Stomach (tissue), 9 donors: ENCODE data around the gene SLC25A6. TPM values are rescaled to one million over a fixed set of nuclear protein-coding genes. Genes with fewer than 3 reads are reported as not detected.
A peak's percentile ranks its signal among the peaks of the same experiment; 100 is the strongest.

Source experiments
- DNase-seq, 2 donors: peaks; one replicate each; pipeline versions ENCODE4 v3.0.0 to v3.0.0-alpha.2; 2013 to 2019
- H3K27ac ChIP-seq, 5 donors: fragments of 200-600 bp in 4 of 5; sonication (generic) in 4 of 5; one replicate each; pipeline ENCODE4 v1.5.1; 2013 to 2019; ENCODE audit warnings: mild to moderate bottlenecking in 1 of 5, moderate library complexity in 1 of 5
- H3K27me3 ChIP-seq, 3 donors: fragments of 200-600 bp; sonication (generic); one replicate each; pipeline ENCODE4 v1.5.1; 2017 to 2019; ENCODE audit warnings: mixed run types in 1 of 3
- H3K36me3 ChIP-seq, 4 donors: fragments of 200-600 bp; sonication (generic); 1 replicate in 3 of 4; 2 replicates in 1 of 4; pipeline ENCODE4 v1.5.1; 2016 to 2019
- H3K4me1 ChIP-seq, 4 donors: fragments of 200-600 bp; sonication (generic); one replicate each; pipeline ENCODE4 v1.5.1; 2016 to 2019
- H3K4me3 ChIP-seq, 4 donors: fragments of 200-600 bp; sonication (generic) in 3 of 4; one replicate each; pipeline ENCODE4 v1.5.1; 2016 to 2019; ENCODE audit warnings: mild to moderate bottlenecking in 1 of 4
- H3K9me3 ChIP-seq, 4 donors: fragments of 200-600 bp; sonication (generic); one replicate each; pipeline ENCODE4 v1.5.1; 2016 to 2019
- CTCF ChIP-seq, 7 experiments: fragments of 450-650 bp in 4 of 7; fragments of 200-600 bp in 3 of 7; sonication (generic) in 3 of 7; IDR thresholded peaks; one replicate each; pipeline ENCODE4 v1.5.1; 2016 to 2019; ENCODE audit warnings: antibody characterized with exemption in 7 of 7, control low read depth in 2 of 7, mild to moderate bottlenecking in 1 of 7
- EP300 ChIP-seq: sonication (generic); formaldehyde crosslinking; IDR thresholded peaks from one replicate; pipeline ENCODE4 v1.6.1; 2017; ENCODE audit warnings: antibody characterized with exemption
- POLR2A ChIP-seq, 4 donors: fragments of 450-650 bp; IDR thresholded peaks; one replicate each; pipeline ENCODE4 v1.6.1; 2016; ENCODE audit warnings: antibody characterized with exemption in 4 of 4, control low read depth in 2 of 4, mild to moderate bottlenecking in 1 of 4, moderate library complexity in 1 of 4
- POLR2AphosphoS5 ChIP-seq, 3 donors: sonication (generic); formaldehyde crosslinking; IDR thresholded peaks; one replicate each; pipeline ENCODE4 v1.6.1; 2016; ENCODE audit warnings: antibody characterized with exemption in 3 of 3
- WGBS, 5 donors: extraction: QIAGEN DNeasy Blood & Tissue Kit in 3 of 5; methylation state at CpG; one replicate each; pipeline versions ENCODE4 v1.1.5 to v1.1.7; 2013 to 2018; 5-methylcytosine and 5-hydroxymethylcytosine counted together
- intact Hi-C: fragments of 100-400 bp; cut with DNase I; formaldehyde crosslinking; loops from one replicate; pipeline ENCODE4 v1.15.1; 2023; ENCODE audit warnings: low total_unique reads
- polyA plus RNA-seq, 3 donors: library from polyadenylated mRNA; stranded (reverse); fragments of 200-250 nt; gene quantifications; one replicate each; pipeline ENCODE4 v1.2.3, GENCODE V29; 2013
- total RNA-seq, 5 donors: library from RNA; depleted of rRNA; stranded (reverse); fragments of >200 nt; gene quantifications; one replicate each; pipeline versions ENCODE4 v1.1.0 to v1.2.3, GENCODE V29; 2014 to 2016
- donor health status: healthy with polysubstance abuse.
- donor health status: Bipolar disorder and iron deficiency.
- donor health status: healthy.

SLC25A6 gene
- total and polyA plus RNA-seq, 8 donors = 119 to 707 (median 467) TPM

- Histone ChIP-seq H3K27ac (no peak overlapping the region), H3K4me1 (peaks cover 25 to 43% (median 32%) of the 10 kb centered on the region in 4 donors), H3K4me3 (no peak overlapping the region), H3K9me3 (no peaks in the 10 kb centered on the region), H3K36me3 (peaks cover 62 to 77% (median 75%) of the 10 kb centered on the region in 4 donors), H3K27me3 (no peaks in the 10 kb centered on the region)
- WGBS, 5 donors = 92 to 96% (median 95%) methylated on average over 32 to 36 of the region's 36 CpGs
- no peak for DNase-seq
- intact Hi-C loops = no loop called here
- TF ChIP-seq POLR2A (IDR thresholded peaks at IDR 0.05) = no peak
- peak in 1 of 3 donors; percentile 2 for TF ChIP-seq POLR2AphosphoS5 (IDR thresholded peaks at IDR 0.05)
- no peak for TF ChIP-seq CTCF (IDR thresholded peaks at IDR 0.05)
- no peak for TF ChIP-seq EP300
These were observed 6.4 kb downstream of the SLC25A6 start for GRCh38 chrX:1385253-1386223.

GRCh38 chrX:1384658-1385252 is 7.2 kb downstream of the SLC25A6 start:
- H3K27me3 ChIP-seq = no peaks in the 10 kb centered on the region
- H3K9me3 ChIP-seq = no peaks in the 10 kb centered on the region
- peaks cover 17 to 35% (median 24%) of the 10 kb centered on the region in 4 donors for H3K4me1 ChIP-seq
- no peak overlapping the region for H3K4me3 ChIP-seq
- DNase-seq = no peak
- TF ChIP-seq POLR2AphosphoS5 (IDR thresholded peaks at IDR 0.05) (no peak), CTCF (IDR thresholded peaks at IDR 0.05) (no peak), EP300 (no peak), POLR2A (IDR thresholded peaks at IDR 0.05) (no peak)
- intact Hi-C loops = no loop called here
- H3K36me3 ChIP-seq = peaks cover 54 to 69% (median 68%) of the 10 kb centered on the region in 4 donors
- H3K27ac ChIP-seq = no peak overlapping the region
- 91 to 95% (median 93%) methylated on average over 17 to 18 of the region's 18 CpGs for WGBS, 5 donors

- intact Hi-C loops = no loop called here
- TF ChIP-seq EP300 (no peak), CTCF (IDR thresholded peaks at IDR 0.05) (no peak), POLR2AphosphoS5 (IDR thresholded peaks at IDR 0.05) (no peak), POLR2A (IDR thresholded peaks at IDR 0.05) (no peak)
- 55 to 69% (median 61%) methylated on average over 15 to 20 of the region's 20 CpGs for WGBS, 5 donors
- Histone ChIP-seq H3K4me1 (peaks cover 0 to 9% (median 0%) of the 10 kb centered on the region in 4 donors), H3K4me3 (no peak overlapping the region), H3K9me3 (no peaks in the 10 kb centered on the region), H3K27me3 (no peaks in the 10 kb centered on the region), H3K36me3 (peaks cover 14 to 37% (median 30%) of the 10 kb centered on the region in 4 donors), H3K27ac (no peak overlapping the region)
- peak in 1 of 2 donors; percentile 25 for DNase-seq
These were observed 11.2 kb downstream of the SLC25A6 start for GRCh38 chrX:1380672-1381233.

GRCh38 chrX:1378306-1378759 is 13.6 kb downstream of the SLC25A6 start:
- H3K27ac ChIP-seq = no peak overlapping the region
- TF ChIP-seq POLR2AphosphoS5 (IDR thresholded peaks at IDR 0.05) (no peak), POLR2A (IDR thresholded peaks at IDR 0.05) (no peak)
- peaks cover 0 to 9% (median 0%) of the 10 kb centered on the region in 4 donors for H3K4me1 ChIP-seq
- intact Hi-C loops = no loop called here
- no peaks in the 10 kb centered on the region for H3K27me3 ChIP-seq
- no peak overlapping the region for H3K4me3 ChIP-seq
- H3K36me3 ChIP-seq = peaks cover 0 to 12% (median 6%) of the 10 kb centered on the region in 4 donors
- DNase-seq = no peak
- 82 to 90% (median 88%) methylated on average over 17 to 24 of the region's 24 CpGs for WGBS, 5 donors
- no peaks in the 10 kb centered on the region for H3K9me3 ChIP-seq
